KBM-7 (cell line): ENCODE measurements around the gene ETS1.

ENCODE experiments used
- DNase-seq: peaks from one replicate; pipeline ENCODE4 v3.0.0-alpha.2; 2015
- in situ Hi-C: fragments of 300-500 bp; cut with MboI; formaldehyde crosslinking; loops from 2 replicates; pipeline ENCODE4 v1.14.3; 2020; ENCODE audit warnings: low sequenced_read_pairs, low pct_unique_long_range_greater_than_20kb, mixed read lengths

ETS1 gene

GRCh38 chr11:128432926-128433325 lies 154.4 kb downstream of the ETS1 start:
- DNase-seq, result no peak
- in situ Hi-C loops, result no loop called here

- in situ Hi-C loops, result no loop called here
- DNase-seq, result no peak
Measured at GRCh38 chr11:128431931-128432330, 155.4 kb downstream of the ETS1 start.

GRCh38 chr11:128428935-128429334 lies 158.4 kb downstream of the ETS1 start:
- no peak for DNase-seq
- in situ Hi-C loops, result no loop called here

- DNase-seq, result no peak
- in situ Hi-C loops, result no loop called here
Measured at GRCh38 chr11:128424851-128425285, 162.5 kb downstream of the ETS1 start.

- in situ Hi-C loops, result no loop called here
- DNase-seq, result no peak
Measured at GRCh38 chr11:128424271-128424711, 163.1 kb downstream of the ETS1 start.

GRCh38 chr11:128422576-128423370 lies 164.6 kb downstream of the ETS1 start:
- in situ Hi-C loops, result no loop called here
- no peak for DNase-seq

- in situ Hi-C loops, result no loop called here
- DNase-seq, result no peak
Measured at GRCh38 chr11:128421577-128422330, 165.6 kb downstream of the ETS1 start.

GRCh38 chr11:128420951-128421350 lies 166.4 kb downstream of the ETS1 start:
- no peak for DNase-seq
- in situ Hi-C loops, result no loop called here

- in situ Hi-C loops, result no loop called here
- no peak for DNase-seq
Measured at GRCh38 chr11:128420265-128420664, 167.1 kb downstream of the ETS1 start.

- DNase-seq, result no peak
- in situ Hi-C loops, result no loop called here
Measured at GRCh38 chr11:128419012-128419767, 168.2 kb downstream of the ETS1 start.

- in situ Hi-C loops, result no loop called here
- no peak for DNase-seq
Measured at GRCh38 chr11:128417607-128418324, 169.6 kb downstream of the ETS1 start.

- in situ Hi-C loops, result no loop called here
Measured at GRCh38 chr11:128416976-128417375, 170.4 kb downstream of the ETS1 start.

GRCh38 chr11:128415539-128415938 lies 171.8 kb downstream of the ETS1 start:
- in situ Hi-C loops, result no loop called here

More at GRCh38 chr11:128416976-128417375, 170.4 kb downstream of the ETS1 start:
- no peak for DNase-seq

GRCh38 chr11:128412847-128413791 lies 174.2 kb downstream of the ETS1 start:
- in situ Hi-C loops, result no loop called here
- no peak for DNase-seq

More at GRCh38 chr11:128415539-128415938, 171.8 kb downstream of the ETS1 start:
- no peak for DNase-seq

GRCh38 chr11:128411812-128412211 lies 175.5 kb downstream of the ETS1 start:
- in situ Hi-C loops, result no loop called here
- DNase-seq, result no peak

GRCh38 chr11:128411150-128411549 lies 176.2 kb downstream of the ETS1 start:
- in situ Hi-C loops, result no loop called here
- DNase-seq, result no peak

GRCh38 chr11:128409476-128409875 lies 177.9 kb downstream of the ETS1 start:
- in situ Hi-C loops, result no loop called here
- DNase-seq, result no peak
